Measurements from ENCODE around the gene C18orf32.
A peak's percentile ranks its signal among the peaks of the same experiment; 100 is the strongest.
"Not testable (repeated sequence)": the region's sequence is repeated elsewhere in the genome, so short reads cannot be mapped to it uniquely, and the experiment has no call there.

C18orf32 gene

GRCh38 chr18:49467019-49467563, 19.9 kb downstream of the C18orf32 start:
- no peak for FAIRE-seq

DNA sequence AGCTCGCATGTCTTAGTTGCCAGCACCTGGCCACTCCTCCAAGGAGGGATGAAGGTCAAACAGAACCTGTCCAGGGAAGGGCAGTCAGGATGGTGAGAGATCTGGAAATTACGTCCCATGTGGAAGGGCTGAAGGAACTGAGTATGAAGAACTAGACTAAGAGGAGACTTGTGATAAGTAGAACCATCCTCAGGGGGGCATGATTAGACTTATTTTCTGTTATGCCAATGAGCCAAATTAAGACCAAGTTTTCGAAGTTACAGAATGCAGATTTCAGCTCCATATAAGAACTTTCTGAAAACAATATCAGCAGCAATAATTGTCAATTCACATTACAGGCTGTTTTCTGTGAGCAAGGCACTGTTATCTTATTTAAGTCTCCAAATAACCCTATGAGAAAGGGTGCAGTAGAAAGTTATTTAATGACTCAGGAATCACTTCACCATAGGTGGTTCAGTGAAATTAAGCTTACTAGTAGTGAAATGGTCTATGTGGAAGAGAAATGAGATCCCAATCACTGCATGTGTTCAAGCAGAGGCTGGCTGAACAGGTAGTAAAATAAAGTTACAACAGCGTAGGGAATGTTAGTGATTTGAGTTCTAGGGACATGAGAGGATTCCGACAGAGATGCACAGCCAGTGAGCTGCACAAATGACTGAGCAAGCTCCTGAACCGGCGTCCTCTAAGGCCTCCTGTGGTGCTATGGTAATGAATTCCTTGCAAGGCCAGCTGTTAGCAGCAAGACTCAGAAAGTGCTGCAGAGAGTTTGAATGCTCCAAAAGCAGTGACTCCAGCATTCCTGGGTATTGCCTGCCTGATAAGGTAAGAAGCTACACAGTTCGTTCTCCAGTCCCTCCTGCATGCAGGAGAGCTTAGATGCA, 22.1 kb downstream of the C18orf32 start:
- peak; percentile 98 for FAIRE-seq

DNA sequence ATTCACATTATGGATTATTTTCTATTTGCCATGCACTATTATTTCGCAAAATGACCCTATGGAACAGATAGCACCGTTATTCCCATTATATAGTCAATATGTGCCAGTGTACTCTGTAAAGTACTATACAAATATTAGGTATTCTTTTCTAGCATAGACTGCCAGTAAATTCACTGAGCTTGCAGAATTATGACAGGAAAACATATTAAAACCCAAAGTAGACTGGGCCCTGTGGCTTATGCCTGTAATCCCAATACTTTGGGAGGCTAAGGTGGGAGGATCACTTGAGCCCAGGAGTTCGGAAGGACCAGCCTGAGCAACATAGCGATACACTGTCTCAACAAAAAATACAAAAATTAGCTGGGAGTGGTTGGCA, 25.4 kb downstream of the C18orf32 start:
- no peak for FAIRE-seq

GRCh38 chr18:49460976-49461601, 25.9 kb downstream of the C18orf32 start:
- no peak for FAIRE-seq

DNA sequence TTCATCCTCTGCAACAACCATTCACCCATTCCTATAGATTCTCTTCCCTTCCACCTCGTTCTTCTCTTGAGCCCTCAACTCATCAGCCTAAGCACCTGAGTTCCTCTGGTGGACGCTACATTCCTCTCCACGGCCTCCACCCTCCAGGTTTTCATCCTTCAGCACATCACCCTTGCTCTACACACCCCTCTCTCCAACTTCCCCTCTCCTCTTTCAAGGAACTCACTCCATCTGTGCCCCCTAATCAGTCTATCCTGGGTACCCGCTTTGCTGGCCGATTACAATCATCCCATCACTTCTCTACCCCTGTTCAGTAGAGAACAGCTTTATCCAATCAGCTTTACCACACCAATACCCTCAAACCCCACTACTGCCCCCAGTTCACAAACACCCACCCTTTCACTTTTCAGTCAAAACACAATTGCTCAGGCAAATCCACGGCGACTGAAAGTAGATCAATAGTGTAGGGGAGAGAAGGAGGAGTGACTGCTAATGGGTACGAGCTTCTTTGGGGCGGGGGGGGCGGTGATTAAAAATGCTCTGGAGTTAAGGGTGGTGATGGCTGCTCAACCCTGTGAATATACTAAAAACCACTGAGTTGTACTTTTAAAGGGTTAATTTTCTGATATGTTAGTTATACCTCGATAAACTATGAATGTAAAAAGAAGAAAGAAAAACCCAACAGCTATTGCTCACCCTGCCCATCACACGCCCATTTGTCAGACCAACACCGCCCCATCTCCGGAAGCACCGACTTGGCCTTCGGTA, 27.4 kb downstream of the C18orf32 start:
- FAIRE-seq, result no peak

- FAIRE-seq, result no peak
Measured at GRCh38 chr18:49457616-49458015, 29.4 kb downstream of the C18orf32 start.

DNA sequence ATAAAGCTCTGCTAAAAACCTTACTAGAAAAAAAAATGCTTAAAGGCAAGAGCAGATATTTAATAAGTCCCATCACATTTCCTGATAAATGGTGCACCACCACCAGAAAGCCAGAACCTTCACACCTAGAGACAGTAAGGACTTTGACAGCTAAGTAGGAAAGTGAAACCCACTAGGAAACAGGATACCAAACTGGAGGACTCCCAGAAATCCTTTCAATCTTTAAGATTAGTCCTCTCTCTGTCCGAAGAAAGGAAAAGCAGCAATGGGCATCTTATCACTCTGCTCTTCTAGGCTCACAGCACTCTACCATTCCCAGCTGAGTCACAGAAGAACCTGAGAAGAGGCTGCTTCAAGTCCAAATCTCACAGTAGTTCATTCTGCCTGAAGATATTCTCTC, 30.2 kb downstream of the C18orf32 start:
- FAIRE-seq, result no peak

GRCh38 chr18:49452534-49452933, 34.5 kb downstream of the C18orf32 start:
- not testable (repeated sequence) for FAIRE-seq

GRCh38 chr18:49447810-49448745, 39.0 kb downstream of the C18orf32 start:
- FAIRE-seq, result peak; percentile 45

DNA sequence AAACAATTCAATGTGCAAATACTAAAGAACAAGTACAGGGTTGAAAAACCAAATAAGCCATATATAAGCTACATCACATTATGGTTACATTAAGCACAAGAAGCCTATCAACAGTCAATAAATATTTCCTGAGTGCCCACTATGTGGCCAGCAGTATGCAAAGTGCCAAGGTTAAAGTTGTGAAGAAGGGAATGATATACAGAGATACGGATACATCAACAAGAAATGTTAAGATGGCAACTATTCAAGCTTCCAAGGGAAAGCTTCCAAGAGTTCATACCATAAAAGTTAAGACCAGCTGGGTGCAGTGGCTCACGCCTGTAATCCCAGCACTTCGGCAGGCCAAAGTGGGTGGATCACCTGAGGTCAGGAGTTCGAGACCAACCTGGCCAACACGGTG, 40.6 kb downstream of the C18orf32 start:
- no peak for FAIRE-seq

- no peak for FAIRE-seq
Measured at GRCh38 chr18:49444581-49444980, 42.5 kb downstream of the C18orf32 start.

DNA sequence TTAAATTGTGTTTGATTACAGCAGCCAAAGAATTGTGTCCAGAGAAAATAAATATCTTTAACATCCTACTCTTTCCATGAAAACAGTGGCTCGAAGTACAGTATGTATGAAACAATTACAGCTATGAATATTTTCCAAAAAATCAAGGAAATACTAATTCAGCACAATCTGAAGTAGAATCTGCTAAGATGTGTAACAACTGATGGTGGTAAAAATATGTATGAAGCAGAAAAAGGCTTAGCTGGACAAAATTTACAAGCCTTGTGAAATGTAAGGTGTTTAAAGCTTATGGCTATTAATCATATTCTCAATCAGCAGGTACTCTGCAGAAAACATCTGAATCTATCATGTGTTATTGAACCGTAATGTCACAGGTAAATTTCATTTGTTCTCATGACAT, 43.2 kb downstream of the C18orf32 start:
- no peak for FAIRE-seq

DNA sequence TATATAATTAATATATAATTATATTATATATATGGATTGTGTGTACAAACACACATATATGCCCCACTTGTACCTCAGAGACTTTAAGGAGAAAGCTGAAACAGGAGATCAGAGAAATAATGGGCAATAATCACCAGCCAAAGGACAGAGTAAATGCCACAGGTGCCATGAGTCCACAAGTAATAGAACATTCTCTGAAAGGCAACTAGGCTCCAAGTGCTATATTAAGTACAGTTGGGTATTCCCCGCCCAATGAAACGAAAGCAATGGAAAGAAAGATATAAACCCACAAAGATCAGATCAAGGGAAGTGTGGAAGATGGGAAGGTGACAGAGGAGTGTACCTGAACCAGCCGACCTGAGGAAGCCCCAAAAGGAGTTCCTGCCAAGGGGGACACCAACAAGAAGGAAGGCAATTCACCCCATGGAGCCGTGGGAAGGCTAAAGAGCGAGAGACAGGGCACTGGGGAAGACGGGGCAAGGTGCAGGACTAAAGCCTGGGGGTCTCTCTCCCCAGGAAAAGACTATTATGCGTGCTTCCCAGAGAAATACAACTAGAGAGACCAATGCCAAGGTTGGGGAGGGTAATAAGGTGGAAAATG, 45.6 kb downstream of the C18orf32 start:
- FAIRE-seq, result no peak

GRCh38 chr18:49435170-49435569, 51.9 kb downstream of the C18orf32 start:
- no peak for FAIRE-seq

DNA sequence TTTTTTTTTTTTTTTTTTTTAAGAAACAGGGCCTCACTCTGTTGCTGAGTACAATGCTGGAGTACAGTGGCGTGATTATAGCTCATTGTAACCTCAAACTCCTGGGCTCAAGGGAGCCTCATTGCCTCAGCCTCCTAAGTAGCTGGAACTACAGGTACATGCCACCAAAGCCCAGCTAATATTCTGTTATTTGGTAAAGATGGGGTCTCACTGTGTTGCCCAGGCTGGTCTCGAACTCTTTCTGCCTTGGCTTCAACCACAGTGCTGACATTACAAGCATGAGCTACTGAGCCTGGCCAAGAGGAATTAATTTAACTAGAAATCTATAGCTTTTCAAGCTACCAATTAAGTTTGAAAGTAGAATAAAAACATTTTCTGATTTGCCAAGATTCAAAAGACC, 54.4 kb downstream of the C18orf32 start:
- FAIRE-seq, result no peak

DNA sequence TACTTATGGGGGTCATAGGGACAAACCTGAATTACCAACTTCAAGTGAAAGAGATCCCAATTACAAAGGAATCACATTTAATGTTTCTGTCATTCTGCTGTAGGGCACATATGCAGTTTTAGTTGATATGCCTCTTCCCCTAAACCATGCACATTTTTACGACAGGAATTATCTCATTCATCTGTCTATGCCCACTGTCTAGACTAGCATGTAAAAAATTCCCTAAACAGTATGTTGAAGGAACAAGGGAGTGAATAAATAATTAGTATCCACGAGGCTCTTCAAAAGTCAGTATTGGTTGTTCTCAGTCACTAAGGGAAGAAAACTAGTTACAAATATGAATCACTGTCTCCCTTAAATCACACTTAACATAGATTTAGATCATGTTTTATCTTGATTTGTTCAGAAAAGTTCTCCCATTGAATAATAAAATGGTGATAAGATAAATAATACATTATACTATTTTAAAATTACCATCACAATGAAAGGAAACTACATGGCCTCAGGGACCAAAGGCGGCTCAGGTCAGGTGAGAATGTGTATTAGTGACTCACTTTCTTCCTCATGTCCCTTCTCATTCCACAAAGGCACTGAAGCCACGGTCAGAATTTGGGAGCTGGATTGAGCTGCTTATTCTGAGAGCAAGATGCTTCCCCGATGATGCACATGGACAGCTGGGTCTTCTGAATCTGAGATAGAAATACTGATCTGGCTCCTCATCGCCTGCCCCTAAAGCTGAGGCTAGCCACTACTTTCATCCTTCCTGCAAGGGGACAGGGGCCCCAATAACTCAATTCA, 55.7 kb downstream of the C18orf32 start:
- no peak for FAIRE-seq

Data from G401.6 (cell line).